ENCODE data around the gene HCAR2.

DNA sequence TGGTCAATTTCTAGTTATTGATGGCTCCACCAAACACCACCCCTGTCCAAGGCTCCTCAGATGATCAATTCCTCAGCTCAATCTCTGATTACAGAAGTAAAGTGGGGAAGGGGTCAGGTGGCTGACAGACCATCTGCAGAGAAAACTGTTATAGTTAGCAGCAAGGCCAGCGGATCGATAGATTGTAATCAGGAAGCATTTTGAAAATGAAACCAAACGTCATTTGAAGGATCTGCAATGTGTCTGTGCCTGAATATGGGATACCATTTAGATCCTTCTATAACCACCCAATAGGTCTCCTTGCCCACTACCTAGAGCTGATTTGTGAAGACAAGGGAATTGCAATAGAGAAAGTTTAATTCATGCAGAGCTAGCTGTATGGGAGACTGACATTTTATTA lies 11.6 kb downstream of the HCAR2 start:
- no peak for TF ChIP-seq POLR2AphosphoS5 (IDR thresholded peaks at IDR 0.05)
- TF ChIP-seq, protein P1, sequence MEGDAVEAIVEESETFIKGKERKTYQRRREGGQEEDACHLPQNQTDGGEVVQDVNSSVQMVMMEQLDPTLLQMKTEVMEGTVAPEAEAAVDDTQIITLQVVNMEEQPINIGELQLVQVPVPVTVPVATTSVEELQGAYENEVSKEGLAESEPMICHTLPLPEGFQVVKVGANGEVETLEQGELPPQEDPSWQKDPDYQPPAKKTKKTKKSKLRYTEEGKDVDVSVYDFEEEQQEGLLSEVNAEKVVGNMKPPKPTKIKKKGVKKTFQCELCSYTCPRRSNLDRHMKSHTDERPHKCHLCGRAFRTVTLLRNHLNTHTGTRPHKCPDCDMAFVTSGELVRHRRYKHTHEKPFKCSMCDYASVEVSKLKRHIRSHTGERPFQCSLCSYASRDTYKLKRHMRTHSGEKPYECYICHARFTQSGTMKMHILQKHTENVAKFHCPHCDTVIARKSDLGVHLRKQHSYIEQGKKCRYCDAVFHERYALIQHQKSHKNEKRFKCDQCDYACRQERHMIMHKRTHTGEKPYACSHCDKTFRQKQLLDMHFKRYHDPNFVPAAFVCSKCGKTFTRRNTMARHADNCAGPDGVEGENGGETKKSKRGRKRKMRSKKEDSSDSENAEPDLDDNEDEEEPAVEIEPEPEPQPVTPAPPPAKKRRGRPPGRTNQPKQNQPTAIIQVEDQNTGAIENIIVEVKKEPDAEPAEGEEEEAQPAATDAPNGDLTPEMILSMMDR (IDR thresholded peaks at IDR 0.05), result no peak

All from sigmoid colon (tissue), 4 donors.